ENCODE measurements around the gene FRS2.
A peak's percentile ranks its signal among the peaks of the same experiment; 100 is the strongest.

Gene FRS2

GRCh38 chr12:69570000-69570516, 99.9 kb downstream of the FRS2 start:
- H3K27ac ChIP-seq, result no peak overlapping the region

GRCh38 chr12:69570545-69571399, 100.6 kb downstream of the FRS2 start:
- no peak for TF ChIP-seq ZFX (IDR thresholded peaks at IDR 0.05)
- peak; percentile 93 for TF ChIP-seq CTCF (conservative IDR thresholded peaks at IDR 0.05)
- H3K27ac ChIP-seq, result no peak overlapping the region

More at GRCh38 chr12:69570000-69570516, 99.9 kb downstream of the FRS2 start:
- no peak for TF ChIP-seq CTCF (conservative IDR thresholded peaks at IDR 0.05)
- TF ChIP-seq ZFX (IDR thresholded peaks at IDR 0.05), result no peak

GRCh38 chr12:69575346-69575745, 105.2 kb downstream of the FRS2 start:
- TF ChIP-seq ZFX (IDR thresholded peaks at IDR 0.05) (no peak), CTCF (conservative IDR thresholded peaks at IDR 0.05) (no peak)
- no peak overlapping the region for H3K27ac ChIP-seq

GRCh38 chr12:69578283-69578682, 108.1 kb downstream of the FRS2 start:
- TF ChIP-seq ZFX (IDR thresholded peaks at IDR 0.05) (no peak), CTCF (conservative IDR thresholded peaks at IDR 0.05) (no peak)
- no peak overlapping the region for H3K27ac ChIP-seq

GRCh38 chr12:69579029-69579428, 108.8 kb downstream of the FRS2 start:
- H3K27ac ChIP-seq, result no peak overlapping the region
- TF ChIP-seq ZFX (IDR thresholded peaks at IDR 0.05) (no peak), CTCF (conservative IDR thresholded peaks at IDR 0.05) (no peak)

- no peak overlapping the region for H3K27ac ChIP-seq
- no peak for TF ChIP-seq ZFX (IDR thresholded peaks at IDR 0.05)
- TF ChIP-seq CTCF (conservative IDR thresholded peaks at IDR 0.05), result no peak
These were observed 109.9 kb downstream of the FRS2 start for GRCh38 chr12:69580074-69580473.

- H3K27ac ChIP-seq, result no peak overlapping the region
- TF ChIP-seq ZFX (IDR thresholded peaks at IDR 0.05), result no peak
- no peak for TF ChIP-seq CTCF (conservative IDR thresholded peaks at IDR 0.05)
These were observed 113.0 kb downstream of the FRS2 start for GRCh38 chr12:69583203-69583602.

Measured in C4-2B (cell line).